Bronchial epithelial cell (primary cell): Measurements from ENCODE around the gene PAOX. TPM values are rescaled to one million over a fixed set of nuclear protein-coding genes. Genes with fewer than 3 reads are reported as not detected.
A peak's percentile ranks its signal among the peaks of the same experiment; 100 is the strongest.
"Not testable (repeated sequence)": the region's sequence is repeated elsewhere in the genome, so short reads cannot be mapped to it uniquely, and the experiment has no call there.

ENCODE experiments used
- DNase-seq: peaks from one replicate; pipeline ENCODE4 v3.0.0-alpha.2; 2010; ENCODE audit warnings: low read depth
- FAIRE-seq: peaks from 2 replicates; lab custom pipeline; 2011; peaks lifted over from hg19 to GRCh38; lab: Jason Lieb, UNC
- H3K27me3 ChIP-seq: 2 replicates; pipeline ENCODE4 v1.5.1; 2011; ENCODE audit warnings: low read length; ENCODE audit not compliant: control insufficient read depth, insufficient read depth
- H3K36me3 ChIP-seq: 2 replicates; pipeline ENCODE4 v1.5.1; 2011; ENCODE audit warnings: low read length; ENCODE audit not compliant: control insufficient read depth, insufficient read depth
- H3K4me3 ChIP-seq: 2 replicates; pipeline ENCODE4 v1.5.1; 2011; ENCODE audit warnings: mild to moderate bottlenecking, low read depth, low read length, control low read depth
- total RNA-seq: library from RNA; depleted of rRNA; stranded (reverse); fragments of >200 nt; gene quantifications from 2 replicates; pipeline ENCODE4 v1.2.1, GENCODE V29; 2014
- TF ChIP-seq, protein P1 (sequence below): IDR thresholded peaks from 2 replicates; pipeline ENCODE4 v1.5.1; 2011; ENCODE audit warnings: mild to moderate bottlenecking, moderate library complexity, low read length, control low read depth, inconsistent platforms; ENCODE audit not compliant: insufficient read depth, severe bottlenecking

PAOX gene
- total RNA-seq, 1 donor from 2014 or later, result 5.0 TPM

DNA sequence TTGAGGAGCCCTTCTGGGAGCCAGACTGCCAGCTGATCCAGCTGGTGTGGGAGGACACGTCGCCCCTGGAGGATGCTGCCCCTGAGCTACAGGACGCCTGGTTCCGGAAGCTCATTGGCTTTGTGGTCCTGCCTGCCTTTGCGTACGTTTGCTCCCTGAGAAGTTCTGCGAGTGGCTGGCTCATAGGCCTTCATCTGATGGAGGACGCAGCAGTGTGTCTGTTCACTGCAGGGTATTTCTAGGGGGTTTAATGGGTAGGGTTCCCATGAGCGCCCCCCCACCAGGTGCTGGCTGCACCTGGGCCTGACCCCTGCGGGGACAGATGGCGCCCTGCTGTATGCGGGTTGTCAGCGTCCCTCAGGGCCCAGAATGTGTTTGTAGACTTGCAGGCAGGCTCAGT is 5.0 kb downstream of the PAOX start:
- no peak for DNase-seq
- FAIRE-seq, result no peak
- TF ChIP-seq, protein P1, sequence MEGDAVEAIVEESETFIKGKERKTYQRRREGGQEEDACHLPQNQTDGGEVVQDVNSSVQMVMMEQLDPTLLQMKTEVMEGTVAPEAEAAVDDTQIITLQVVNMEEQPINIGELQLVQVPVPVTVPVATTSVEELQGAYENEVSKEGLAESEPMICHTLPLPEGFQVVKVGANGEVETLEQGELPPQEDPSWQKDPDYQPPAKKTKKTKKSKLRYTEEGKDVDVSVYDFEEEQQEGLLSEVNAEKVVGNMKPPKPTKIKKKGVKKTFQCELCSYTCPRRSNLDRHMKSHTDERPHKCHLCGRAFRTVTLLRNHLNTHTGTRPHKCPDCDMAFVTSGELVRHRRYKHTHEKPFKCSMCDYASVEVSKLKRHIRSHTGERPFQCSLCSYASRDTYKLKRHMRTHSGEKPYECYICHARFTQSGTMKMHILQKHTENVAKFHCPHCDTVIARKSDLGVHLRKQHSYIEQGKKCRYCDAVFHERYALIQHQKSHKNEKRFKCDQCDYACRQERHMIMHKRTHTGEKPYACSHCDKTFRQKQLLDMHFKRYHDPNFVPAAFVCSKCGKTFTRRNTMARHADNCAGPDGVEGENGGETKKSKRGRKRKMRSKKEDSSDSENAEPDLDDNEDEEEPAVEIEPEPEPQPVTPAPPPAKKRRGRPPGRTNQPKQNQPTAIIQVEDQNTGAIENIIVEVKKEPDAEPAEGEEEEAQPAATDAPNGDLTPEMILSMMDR, result no peak

DNA sequence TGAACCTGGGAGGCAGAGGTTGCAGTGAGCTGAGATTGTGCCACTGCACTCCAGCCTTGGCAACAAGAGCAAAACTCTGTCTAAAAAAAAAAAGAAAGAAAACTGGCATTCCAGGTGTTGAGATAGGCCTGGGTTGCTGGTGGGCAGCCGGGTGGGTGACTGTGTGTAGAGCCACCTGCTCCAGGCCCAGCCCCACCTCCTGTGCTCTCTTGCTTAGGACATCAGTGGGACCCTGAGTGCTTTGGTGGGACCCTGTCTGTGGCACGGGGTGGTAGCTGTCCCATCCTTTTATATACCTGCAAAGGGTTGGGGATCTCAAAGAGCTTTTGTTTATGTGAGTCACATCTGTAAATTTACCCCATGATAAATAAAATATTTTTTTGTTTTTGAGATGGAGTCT is 6.2 kb downstream of the PAOX start:
- Histone ChIP-seq H3K36me3 (peaks cover 1% of the 10 kb centered on the region), H3K27me3 (no peaks in the 10 kb centered on the region), H3K4me3 (no peak overlapping the region)
- FAIRE-seq (no peak), DNase-seq (no peak)
- TF ChIP-seq, protein P1, result no peak

More for the DNA sequence above, 5.0 kb downstream of the PAOX start:
- no peaks in the 10 kb centered on the region for H3K27me3 ChIP-seq
- no peak overlapping the region for H3K4me3 ChIP-seq
- peaks cover 1% of the 10 kb centered on the region for H3K36me3 ChIP-seq

DNA sequence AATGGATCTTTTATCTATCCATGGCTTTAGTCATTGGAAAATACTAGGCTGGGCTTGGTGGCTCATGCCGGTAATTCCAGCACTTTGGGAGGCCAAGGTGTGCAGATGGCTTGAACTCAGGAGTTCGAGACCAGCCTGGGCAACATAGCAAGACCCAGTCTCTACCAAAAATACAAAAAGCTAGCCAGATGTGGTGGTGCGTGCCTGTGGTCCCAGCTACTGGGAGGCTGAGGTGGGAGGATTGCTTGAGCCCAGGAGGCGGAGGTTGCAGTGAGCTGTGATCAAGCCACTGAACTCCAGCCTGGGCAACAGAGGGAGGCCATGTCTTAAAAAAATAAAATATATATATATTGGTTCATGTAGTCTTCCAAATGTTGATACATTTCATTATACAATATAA is 7.9 kb downstream of the PAOX start:
- H3K27me3 ChIP-seq, H3K4me3 ChIP-seq, H3K36me3 ChIP-seq, FAIRE-seq, DNase-seq: not testable (repeated sequence)

DNA sequence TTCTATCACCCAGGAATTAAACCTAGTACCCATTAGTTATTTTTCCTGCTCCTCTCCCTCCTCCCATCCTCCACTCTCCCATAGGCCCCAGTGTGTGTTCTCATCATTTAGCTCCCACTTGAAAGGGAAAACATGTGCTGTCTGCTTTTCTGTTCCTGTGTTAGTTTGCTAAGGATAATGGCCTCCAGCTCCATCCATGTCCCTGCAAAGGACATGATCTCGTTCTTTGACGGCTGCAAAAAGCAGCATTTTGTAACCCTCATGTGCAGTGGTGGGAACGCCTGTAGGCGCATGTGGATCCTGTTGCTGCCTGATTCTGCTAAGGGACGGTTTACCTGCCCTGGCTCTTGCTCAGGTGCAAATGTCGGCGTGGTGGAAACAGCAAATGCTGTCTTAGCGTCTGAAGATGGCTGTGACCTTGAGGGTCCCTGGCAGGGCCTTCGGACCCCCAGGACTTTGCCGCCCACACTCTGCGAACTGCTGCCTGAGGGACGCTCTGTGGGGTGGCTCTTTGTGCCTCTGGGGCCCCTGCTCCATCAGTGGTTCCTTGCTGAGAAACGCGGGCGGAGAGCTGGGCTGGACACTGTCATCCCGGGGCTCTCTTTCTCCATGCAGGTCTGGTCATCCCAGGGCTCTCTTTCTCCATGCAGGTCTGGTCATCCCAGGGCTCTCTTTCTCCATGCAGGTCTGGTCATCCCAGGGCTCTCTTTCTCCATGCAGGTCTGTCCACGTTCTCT is 9.3 kb downstream of the PAOX start:
- Histone ChIP-seq H3K4me3 (no peak overlapping the region), H3K27me3 (no peaks in the 10 kb centered on the region), H3K36me3 (peaks cover 3% of the 10 kb centered on the region)
- TF ChIP-seq, protein P1, result no peak
- DNase-seq, result no peak
- no peak for FAIRE-seq

DNA sequence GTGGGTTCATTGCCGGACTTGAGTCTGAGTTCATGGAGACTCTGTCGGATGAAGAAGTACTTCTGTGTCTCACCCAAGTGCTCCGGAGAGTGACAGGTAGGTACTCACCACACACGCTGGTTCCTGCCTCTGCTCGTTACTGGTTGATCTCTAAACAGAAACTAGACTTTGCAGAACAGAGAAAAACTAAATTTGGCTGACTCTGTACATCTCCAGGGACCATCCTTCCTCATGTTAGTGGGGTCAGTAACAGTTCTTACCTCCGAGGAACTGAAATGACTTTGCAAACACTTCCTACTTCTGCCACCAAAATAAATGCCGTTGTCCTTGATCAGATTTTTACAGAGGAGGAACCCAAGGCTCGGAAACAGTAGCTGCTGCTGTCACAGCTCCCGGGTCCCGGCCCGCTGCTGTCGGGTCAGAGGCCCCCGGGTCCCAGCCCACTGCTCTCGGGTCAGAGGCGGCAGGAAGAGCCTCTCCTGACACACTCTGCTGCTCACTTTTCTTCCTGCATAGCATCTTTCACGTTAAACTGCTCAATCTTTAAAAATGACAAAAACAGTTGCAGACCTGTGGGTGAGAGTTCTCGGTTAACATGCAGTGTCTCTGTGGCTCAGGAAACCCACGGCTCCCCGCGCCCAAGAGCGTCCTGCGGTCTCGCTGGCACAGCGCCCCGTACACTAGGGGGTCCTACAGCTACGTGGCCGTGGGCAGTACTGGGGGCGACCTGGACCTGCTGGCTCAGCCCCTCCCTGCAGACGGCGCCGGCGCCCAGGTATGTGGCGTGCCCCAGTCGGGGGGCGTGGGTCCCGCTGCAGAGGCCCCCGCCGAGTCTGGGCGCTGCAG is 10.1 kb downstream of the PAOX start:
- DNase-seq, result no peak
- TF ChIP-seq, protein P1, result no peak
- FAIRE-seq, result no peak
- no peak overlapping the region for H3K4me3 ChIP-seq
- H3K27me3 ChIP-seq, result no peaks in the 10 kb centered on the region
- peaks cover 2% of the 10 kb centered on the region for H3K36me3 ChIP-seq

DNA sequence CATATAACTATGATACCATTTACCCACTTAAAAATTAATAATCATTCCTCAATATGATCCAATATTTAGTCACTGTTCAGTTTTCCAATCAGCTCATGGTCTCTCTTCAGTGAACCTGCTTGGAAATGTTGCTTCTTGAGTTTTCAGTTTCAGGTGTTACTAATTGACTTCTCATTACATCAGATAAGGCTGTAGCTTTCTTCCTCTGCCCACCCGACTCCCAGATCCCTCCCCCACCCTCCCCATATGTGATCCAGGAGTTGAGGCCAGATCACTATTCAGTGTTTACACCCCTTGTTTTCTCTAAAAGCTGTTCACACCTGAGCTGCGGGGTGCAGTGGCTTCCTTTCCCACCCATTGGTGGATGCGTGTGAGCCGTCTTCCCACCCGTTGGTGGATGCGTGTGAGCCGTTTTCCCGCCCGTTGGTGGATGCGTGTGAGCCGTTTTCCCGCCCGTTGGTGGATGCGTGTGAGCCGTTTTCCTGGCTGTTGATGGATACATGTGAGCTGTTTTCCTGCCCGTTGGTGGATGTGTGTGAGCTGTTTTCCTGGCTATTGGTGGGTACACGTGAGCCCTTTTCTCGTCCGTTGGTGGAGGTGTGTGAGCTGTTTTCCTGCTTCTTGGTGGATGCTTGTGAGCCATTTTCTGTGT is 11.7 kb downstream of the PAOX start:
- DNase-seq, result no peak
- no peaks in the 10 kb centered on the region for H3K27me3 ChIP-seq
- FAIRE-seq, result peak; percentile 32
- TF ChIP-seq, protein P1, result no peak
- peaks cover 2% of the 10 kb centered on the region for H3K36me3 ChIP-seq
- no peak overlapping the region for H3K4me3 ChIP-seq
